Calu3 (cell line): ENCODE measurements around the gene KCNK15. TPM values are rescaled to one million over a fixed set of nuclear protein-coding genes. Genes with fewer than 3 reads are reported as not detected.
"Not testable (repeated sequence)": the region's sequence is repeated elsewhere in the genome, so short reads cannot be mapped to it uniquely, and the experiment has no call there.

Source experiments
- BruUV-seq: library from RNA; stranded (reverse); fragments of 400-500 nt; replicated peaks from 2 replicates; lab custom pipeline; 2021; lab: Mats Ljungman, UMichigan
- CTCF ChIA-PET: fragments of 300-600 bp; sonication (Branson Sonifier 250); formaldehyde crosslinking; loops from one replicate; lab custom pipeline; 2022; ENCODE audit warnings: antibody characterized with exemption; lab: Charles Lee
- DNase-seq: peaks from one replicate; pipeline ENCODE4 v3.0.0; 2022
- H3K27ac Mint-ChIP-seq: one replicate; pipeline ENCODE4 v1.8.0; 2022; ENCODE audit warnings: mixed read lengths; ENCODE audit not compliant: unreplicated experiment
- H3K27me3 Mint-ChIP-seq: one replicate; pipeline ENCODE4 v1.8.0; 2022; ENCODE audit warnings: mixed read lengths; ENCODE audit not compliant: unreplicated experiment
- H3K36me3 Mint-ChIP-seq: one replicate; pipeline ENCODE4 v1.8.0; 2022; ENCODE audit warnings: mild to moderate bottlenecking, moderate library complexity, mixed read lengths; ENCODE audit not compliant: insufficient read depth, unreplicated experiment
- H3K4me1 Mint-ChIP-seq: one replicate; pipeline ENCODE4 v1.8.0; 2022; ENCODE audit warnings: mild to moderate bottlenecking, low read depth, mixed read lengths; ENCODE audit not compliant: unreplicated experiment
- H3K4me3 Mint-ChIP-seq: one replicate; pipeline ENCODE4 v1.8.0; 2022; ENCODE audit warnings: mild to moderate bottlenecking, low read depth, moderate library complexity, mixed read lengths; ENCODE audit not compliant: unreplicated experiment
- H3K9me3 Mint-ChIP-seq: one replicate; pipeline ENCODE4 v1.8.0; 2022; ENCODE audit warnings: low read depth, mixed read lengths; ENCODE audit not compliant: unreplicated experiment
- CTCF ChIP-seq: fragments of 200-600 bp; IDR thresholded peaks from one replicate; pipeline ENCODE4 v1.8.0; 2022; ENCODE audit warnings: antibody characterized with exemption; ENCODE audit not compliant: unreplicated experiment
- intact Hi-C: fragments of 100-400 bp; cut with micrococcal nuclease; formaldehyde crosslinking; loops from one replicate; pipeline ENCODE4 v1.10.0; 2022; ENCODE audit not compliant: unreplicated experiment
- total RNA-seq: library from RNA; stranded (reverse); gene quantifications from 2 replicates; pipeline ENCODE4 v1.2.3, GENCODE V29; 2022

Gene KCNK15
- total RNA-seq, 1 experiment from 2014 or later, result 1.5 TPM

GRCh38 chr20:44762466-44763140, 16.9 kb downstream of the KCNK15 start:
- H3K27ac Mint-ChIP-seq, result no peak overlapping the region
- peaks cover 12% of the 10 kb centered on the region for H3K4me1 Mint-ChIP-seq
- intact Hi-C loops, result no loop called here
- TF ChIP-seq CTCF, result no peak
- BruUV-seq, result no TSS peak
- no peak for DNase-seq
- H3K4me3 Mint-ChIP-seq, result no peak overlapping the region
- H3K9me3 Mint-ChIP-seq, result no peaks in the 10 kb centered on the region
- H3K36me3 Mint-ChIP-seq, result no peaks in the 10 kb centered on the region
- H3K27me3 Mint-ChIP-seq, result peaks cover 87% of the 10 kb centered on the region
- CTCF ChIA-PET, result no interaction called here

- H3K9me3 Mint-ChIP-seq, H3K27ac Mint-ChIP-seq, H3K4me3 Mint-ChIP-seq, BruUV-seq, CTCF ChIA-PET, H3K36me3 Mint-ChIP-seq, DNase-seq, intact Hi-C loops: not testable (repeated sequence)
- Mint-ChIP-seq H3K4me1 (peaks cover 12% of the 10 kb centered on the region), H3K27me3 (peaks cover 76% of the 10 kb centered on the region)
Observed at GRCh38 chr20:44763798-44764197, 18.1 kb downstream of the KCNK15 start.

GRCh38 chr20:44765091-44765490, 19.4 kb downstream of the KCNK15 start:
- DNase-seq, result no peak
- Mint-ChIP-seq H3K9me3 (no peaks in the 10 kb centered on the region), H3K27ac (no peak overlapping the region), H3K4me3 (no peak overlapping the region), H3K36me3 (no peaks in the 10 kb centered on the region), H3K4me1 (peaks cover 12% of the 10 kb centered on the region), H3K27me3 (peaks cover 63% of the 10 kb centered on the region)
- no TSS peak for BruUV-seq
- intact Hi-C loops, result no loop called here
- CTCF ChIA-PET, result no interaction called here
- no peak for TF ChIP-seq CTCF

GRCh38 chr20:44765701-44766347, 20.2 kb downstream of the KCNK15 start:
- H3K27me3 Mint-ChIP-seq, result peaks cover 56% of the 10 kb centered on the region
- no peak overlapping the region for H3K27ac Mint-ChIP-seq
- no peaks in the 10 kb centered on the region for H3K36me3 Mint-ChIP-seq
- CTCF ChIA-PET, result interaction anchor here (0.6 to 1.0 kb wide), 2 partner anchors 19 to 127 kb away, joined by 3 read pairs; no protein-coding TSS in a partner anchor
- H3K9me3 Mint-ChIP-seq, result no peaks in the 10 kb centered on the region
- no peak for TF ChIP-seq CTCF
- BruUV-seq, result no TSS peak
- intact Hi-C loops, result no loop called here
- peak; percentile 41 for DNase-seq
- H3K4me1 Mint-ChIP-seq, result peaks cover 12% of the 10 kb centered on the region
- no peak overlapping the region for H3K4me3 Mint-ChIP-seq

- H3K9me3 Mint-ChIP-seq, result no peaks in the 10 kb centered on the region
- no peaks in the 10 kb centered on the region for H3K36me3 Mint-ChIP-seq
- peaks cover 45% of the 10 kb centered on the region for H3K27me3 Mint-ChIP-seq
- TF ChIP-seq CTCF, result no peak
- peaks cover 12% of the 10 kb centered on the region for H3K4me1 Mint-ChIP-seq
- CTCF ChIA-PET, result no interaction called here
- no TSS peak for BruUV-seq
- H3K4me3 Mint-ChIP-seq, result no peak overlapping the region
- intact Hi-C loops, result no loop called here
- no peak for DNase-seq
- no peak overlapping the region for H3K27ac Mint-ChIP-seq
Observed at GRCh38 chr20:44768256-44768655, 22.6 kb downstream of the KCNK15 start.
